ENCODE measurements around the gene CNFN.

The CNFN gene

GRCh38 chr19:42349378-42350107, 40.6 kb downstream of the CNFN start:
- no peak overlapping the region for H3K4me2 ChIP-seq (ENCODE audit: low read length)

GRCh38 chr19:42348211-42348610, 41.9 kb downstream of the CNFN start:
- Histone ChIP-seq H3K4me3 (ENCODE audit: low read length) (no peak overlapping the region), H4K20me1 (ENCODE audit: insufficient read depth, low read length) (0 out of 2 replicates have a peak, but pooled peaks cover 3% of the 10 kb centered on the region), H3K9ac (ENCODE audit: low read length) (no peak overlapping the region), H3K36me3 (replicated peaks; ENCODE audit: low read depth, low read length) (peaks cover 6% of the 10 kb centered on the region), H3K27me3 (ENCODE audit: low read depth, low read length) (no peaks in the 10 kb centered on the region), H3K4me2 (ENCODE audit: low read length) (no peak overlapping the region), H3K27ac (ENCODE audit: low read length) (no peak overlapping the region), H3K9me3 (ENCODE audit: insufficient read depth, low read length) (no peaks in the 10 kb centered on the region), H2AFZ (ENCODE audit: low read depth, low read length) (no peak overlapping the region), H3K79me2 (ENCODE audit: low read length) (no peaks in the 10 kb centered on the region), H3K4me1 (ENCODE audit: low read length) (no peaks in the 10 kb centered on the region)
- TF ChIP-seq CTCF (IDR thresholded peaks at IDR 0.05; ENCODE audit: low read depth, low read length), result no peak
- no peak for TF ChIP-seq EZH2phosphoT487 (IDR thresholded peaks at IDR 0.05; ENCODE audit: low read depth)

More at GRCh38 chr19:42349378-42350107, 40.6 kb downstream of the CNFN start:
- Histone ChIP-seq H3K9ac (ENCODE audit: low read length) (no peak overlapping the region), H4K20me1 (ENCODE audit: insufficient read depth, low read length) (0 out of 2 replicates have a peak, but pooled peaks cover 3% of the 10 kb centered on the region), H3K79me2 (ENCODE audit: low read length) (no peaks in the 10 kb centered on the region), H3K36me3 (replicated peaks; ENCODE audit: low read depth, low read length) (peaks cover 6% of the 10 kb centered on the region), H3K4me3 (ENCODE audit: low read length) (no peak overlapping the region), H3K9me3 (ENCODE audit: insufficient read depth, low read length) (no peaks in the 10 kb centered on the region), H3K27ac (ENCODE audit: low read length) (no peak overlapping the region), H2AFZ (ENCODE audit: low read depth, low read length) (no peak overlapping the region), H3K4me1 (ENCODE audit: low read length) (no peaks in the 10 kb centered on the region), H3K27me3 (ENCODE audit: low read depth, low read length) (no peaks in the 10 kb centered on the region)
- TF ChIP-seq EZH2phosphoT487 (IDR thresholded peaks at IDR 0.05; ENCODE audit: low read depth) (no peak), CTCF (IDR thresholded peaks at IDR 0.05; ENCODE audit: low read depth, low read length) (no peak)

- H3K4me1 ChIP-seq (ENCODE audit: low read length), result no peaks in the 10 kb centered on the region
- H3K9ac ChIP-seq (ENCODE audit: low read length), result no peak overlapping the region
- no peak overlapping the region for H2AFZ ChIP-seq (ENCODE audit: low read depth, low read length)
- H3K79me2 ChIP-seq (ENCODE audit: low read length), result no peaks in the 10 kb centered on the region
- H3K36me3 ChIP-seq (replicated peaks; ENCODE audit: low read depth, low read length), result peaks cover 10% of the 10 kb centered on the region
- H3K27me3 ChIP-seq (ENCODE audit: low read depth, low read length), result no peaks in the 10 kb centered on the region
- H3K27ac ChIP-seq (ENCODE audit: low read length), result no peak overlapping the region
- TF ChIP-seq CTCF (IDR thresholded peaks at IDR 0.05; ENCODE audit: low read depth, low read length) (no peak), EZH2phosphoT487 (IDR thresholded peaks at IDR 0.05; ENCODE audit: low read depth) (no peak)
- no peaks in the 10 kb centered on the region for H4K20me1 ChIP-seq (ENCODE audit: insufficient read depth, low read length)
- H3K4me3 ChIP-seq (ENCODE audit: low read length), result no peak overlapping the region
- no peaks in the 10 kb centered on the region for H3K9me3 ChIP-seq (ENCODE audit: insufficient read depth, low read length)
- H3K4me2 ChIP-seq (ENCODE audit: low read length), result no peak overlapping the region
Measured at GRCh38 chr19:42345191-42345812, 44.8 kb downstream of the CNFN start.

GRCh38 chr19:42344336-42344893, 45.7 kb downstream of the CNFN start:
- H3K27ac ChIP-seq (ENCODE audit: low read length), result no peak overlapping the region
- no peak overlapping the region for H3K4me2 ChIP-seq (ENCODE audit: low read length)
- no peak overlapping the region for H3K9ac ChIP-seq (ENCODE audit: low read length)
- H3K4me3 ChIP-seq (ENCODE audit: low read length), result no peak overlapping the region
- H4K20me1 ChIP-seq (ENCODE audit: insufficient read depth, low read length), result no peaks in the 10 kb centered on the region
- H3K9me3 ChIP-seq (ENCODE audit: insufficient read depth, low read length), result no peaks in the 10 kb centered on the region
- peaks cover 10% of the 10 kb centered on the region for H3K36me3 ChIP-seq (replicated peaks; ENCODE audit: low read depth, low read length)
- H3K79me2 ChIP-seq (ENCODE audit: low read length), result no peaks in the 10 kb centered on the region
- H3K4me1 ChIP-seq (ENCODE audit: low read length), result peaks cover 2% of the 10 kb centered on the region
- H2AFZ ChIP-seq (ENCODE audit: low read depth, low read length), result no peak overlapping the region
- TF ChIP-seq CTCF (IDR thresholded peaks at IDR 0.05; ENCODE audit: low read depth, low read length), result no peak
- TF ChIP-seq EZH2phosphoT487 (IDR thresholded peaks at IDR 0.05; ENCODE audit: low read depth), result no peak
- no peaks in the 10 kb centered on the region for H3K27me3 ChIP-seq (ENCODE audit: low read depth, low read length)

All from OCI-LY3 (cell line).